Measurements from ENCODE around the gene RALGPS1.

RALGPS1 gene

GRCh38 chr9:127107171-127107928 lies 192.8 kb downstream of the RALGPS1 start:
- no peaks in the 10 kb centered on the region for H3K4me1 ChIP-seq (ENCODE audit: control insufficient read depth, low read length)
- H3K79me2 ChIP-seq (ENCODE audit: control insufficient read depth, low read length): no peaks in the 10 kb centered on the region
- no peaks in the 10 kb centered on the region for H4K20me1 ChIP-seq (ENCODE audit: control insufficient read depth, insufficient read depth, low read depth, low read length)
- no peaks in the 10 kb centered on the region for H3K36me3 ChIP-seq (ENCODE audit: control insufficient read depth, low read length)
- H3F3A ChIP-seq (ENCODE audit: control insufficient read depth, insufficient read depth): no peaks in the 10 kb centered on the region
- H3K9me3 ChIP-seq (ENCODE audit: control insufficient read depth, insufficient read depth, low read length): no peaks in the 10 kb centered on the region
- TF ChIP-seq EZH2phosphoT487 (IDR thresholded peaks at IDR 0.05; ENCODE audit: borderline replicate concordance, low read length) (no peak), CTCF (IDR thresholded peaks at IDR 0.05; ENCODE audit: low read depth, low read length, poor library complexity, severe bottlenecking) (no peak)
- no peaks in the 10 kb centered on the region for H3K27me3 ChIP-seq (ENCODE audit: control insufficient read depth, low read length)
- no peak overlapping the region for H3K27ac ChIP-seq (ENCODE audit: low read depth, low read length)
- no peaks in the 10 kb centered on the region for H3K9me2 ChIP-seq (replicated peaks; ENCODE audit: control insufficient read depth, low read length)
- no peak overlapping the region for H3K4me2 ChIP-seq (ENCODE audit: low read length)
- no peak overlapping the region for H3K4me3 ChIP-seq (ENCODE audit: low read length)

- Histone ChIP-seq H3K9me3 (ENCODE audit: control insufficient read depth, insufficient read depth, low read length) (no peaks in the 10 kb centered on the region), H3K4me1 (ENCODE audit: control insufficient read depth, low read length) (no peaks in the 10 kb centered on the region), H3K79me2 (ENCODE audit: control insufficient read depth, low read length) (no peaks in the 10 kb centered on the region), H3K27me3 (ENCODE audit: control insufficient read depth, low read length) (no peaks in the 10 kb centered on the region), H3F3A (ENCODE audit: control insufficient read depth, insufficient read depth) (no peaks in the 10 kb centered on the region), H3K36me3 (ENCODE audit: control insufficient read depth, low read length) (no peaks in the 10 kb centered on the region), H3K4me3 (ENCODE audit: low read length) (no peak overlapping the region), H3K9me2 (replicated peaks; ENCODE audit: control insufficient read depth, low read length) (no peaks in the 10 kb centered on the region), H3K4me2 (ENCODE audit: low read length) (no peak overlapping the region), H4K20me1 (ENCODE audit: control insufficient read depth, insufficient read depth, low read depth, low read length) (no peaks in the 10 kb centered on the region), H3K27ac (ENCODE audit: low read depth, low read length) (no peak overlapping the region)
- TF ChIP-seq CTCF (IDR thresholded peaks at IDR 0.05; ENCODE audit: low read depth, low read length, poor library complexity, severe bottlenecking) (no peak), EZH2phosphoT487 (IDR thresholded peaks at IDR 0.05; ENCODE audit: borderline replicate concordance, low read length) (no peak)
Observed at GRCh38 chr9:127107929-127108876, 193.6 kb downstream of the RALGPS1 start.

- H3K9me3 ChIP-seq (ENCODE audit: control insufficient read depth, insufficient read depth, low read length): no peaks in the 10 kb centered on the region
- H3K27me3 ChIP-seq (ENCODE audit: control insufficient read depth, low read length): no peaks in the 10 kb centered on the region
- H4K20me1 ChIP-seq (ENCODE audit: control insufficient read depth, insufficient read depth, low read depth, low read length): no peaks in the 10 kb centered on the region
- no peak overlapping the region for H3K4me3 ChIP-seq (ENCODE audit: low read length)
- H3K9me2 ChIP-seq (replicated peaks; ENCODE audit: control insufficient read depth, low read length): no peaks in the 10 kb centered on the region
- no peak overlapping the region for H3K4me2 ChIP-seq (ENCODE audit: low read length)
- no peaks in the 10 kb centered on the region for H3K79me2 ChIP-seq (ENCODE audit: control insufficient read depth, low read length)
- no peaks in the 10 kb centered on the region for H3K4me1 ChIP-seq (ENCODE audit: control insufficient read depth, low read length)
- H3F3A ChIP-seq (ENCODE audit: control insufficient read depth, insufficient read depth): no peaks in the 10 kb centered on the region
- H3K36me3 ChIP-seq (ENCODE audit: control insufficient read depth, low read length): no peaks in the 10 kb centered on the region
- TF ChIP-seq CTCF (IDR thresholded peaks at IDR 0.05; ENCODE audit: low read depth, low read length, poor library complexity, severe bottlenecking) (no peak), EZH2phosphoT487 (IDR thresholded peaks at IDR 0.05; ENCODE audit: borderline replicate concordance, low read length) (no peak)
- no peak overlapping the region for H3K27ac ChIP-seq (ENCODE audit: low read depth, low read length)
Observed at GRCh38 chr9:127109212-127109711, 194.7 kb downstream of the RALGPS1 start.

Data from DOHH2 (cell line).